NB4 (cell line): ENCODE data around the gene PRRC1.

Experiments used
- CTCF ChIP-seq: IDR thresholded peaks from one replicate; pipeline ENCODE4 v1.5.1; 2012; ENCODE audit warnings: low read depth, low read length
- MAX ChIP-seq: IDR thresholded peaks from 2 replicates; pipeline ENCODE4 v1.6.1; 2011; ENCODE audit warnings: low read depth, low read length
- MYC ChIP-seq: IDR thresholded peaks from 2 replicates; pipeline ENCODE4 v1.6.1; 2011; ENCODE audit warnings: low read depth, low read length
- POLR2A ChIP-seq: IDR thresholded peaks from 2 replicates; pipeline ENCODE4 v1.6.1; 2011; ENCODE audit warnings: mild to moderate bottlenecking; ENCODE audit not compliant: insufficient read length; ENCODE audit errors: extremely low read depth

DNA sequence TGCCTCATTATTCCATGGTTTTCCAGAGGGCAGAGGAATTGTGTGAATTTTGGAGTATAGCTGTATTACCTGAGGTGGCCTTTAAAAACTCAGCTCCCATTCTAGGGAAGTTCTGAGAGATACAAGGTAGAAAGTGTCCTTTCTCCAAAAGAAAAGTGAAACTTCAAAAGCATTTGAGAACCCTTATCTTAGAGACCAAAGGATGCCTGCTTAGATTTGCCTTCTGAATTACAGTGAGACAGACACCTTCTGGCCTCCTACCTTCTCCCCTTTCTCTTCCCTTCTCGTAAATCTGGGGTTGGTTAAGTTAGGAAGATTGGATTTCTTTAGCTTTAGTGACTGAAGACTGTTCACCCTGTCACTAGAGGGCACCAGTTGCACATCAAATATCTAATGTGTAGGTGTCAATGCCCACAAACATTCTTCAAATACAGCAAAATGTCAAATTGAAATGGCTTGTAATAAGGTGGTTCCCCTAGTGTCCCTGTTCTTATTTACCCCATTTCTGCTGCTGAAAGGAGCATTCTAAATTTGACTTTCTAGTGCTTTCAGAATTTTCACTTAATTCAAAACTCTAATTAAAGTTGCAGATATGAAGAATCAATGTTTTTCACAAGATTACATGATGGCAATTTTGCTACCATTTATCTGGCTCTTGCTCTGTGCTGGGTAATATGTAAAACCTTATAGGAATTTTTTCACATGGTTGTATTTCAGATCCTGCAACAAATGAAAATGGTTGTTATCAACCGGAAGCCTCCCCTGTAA lies 46.7 kb downstream of the PRRC1 start:
- peak; percentile 67 for TF ChIP-seq CTCF
- TF ChIP-seq POLR2A, result no peak
- no peak for TF ChIP-seq MYC
- TF ChIP-seq MAX, result no peak
